ENCODE measurements around the gene FAM131B.
A peak's percentile ranks its signal among the peaks of the same experiment; 100 is the strongest.

DNA sequence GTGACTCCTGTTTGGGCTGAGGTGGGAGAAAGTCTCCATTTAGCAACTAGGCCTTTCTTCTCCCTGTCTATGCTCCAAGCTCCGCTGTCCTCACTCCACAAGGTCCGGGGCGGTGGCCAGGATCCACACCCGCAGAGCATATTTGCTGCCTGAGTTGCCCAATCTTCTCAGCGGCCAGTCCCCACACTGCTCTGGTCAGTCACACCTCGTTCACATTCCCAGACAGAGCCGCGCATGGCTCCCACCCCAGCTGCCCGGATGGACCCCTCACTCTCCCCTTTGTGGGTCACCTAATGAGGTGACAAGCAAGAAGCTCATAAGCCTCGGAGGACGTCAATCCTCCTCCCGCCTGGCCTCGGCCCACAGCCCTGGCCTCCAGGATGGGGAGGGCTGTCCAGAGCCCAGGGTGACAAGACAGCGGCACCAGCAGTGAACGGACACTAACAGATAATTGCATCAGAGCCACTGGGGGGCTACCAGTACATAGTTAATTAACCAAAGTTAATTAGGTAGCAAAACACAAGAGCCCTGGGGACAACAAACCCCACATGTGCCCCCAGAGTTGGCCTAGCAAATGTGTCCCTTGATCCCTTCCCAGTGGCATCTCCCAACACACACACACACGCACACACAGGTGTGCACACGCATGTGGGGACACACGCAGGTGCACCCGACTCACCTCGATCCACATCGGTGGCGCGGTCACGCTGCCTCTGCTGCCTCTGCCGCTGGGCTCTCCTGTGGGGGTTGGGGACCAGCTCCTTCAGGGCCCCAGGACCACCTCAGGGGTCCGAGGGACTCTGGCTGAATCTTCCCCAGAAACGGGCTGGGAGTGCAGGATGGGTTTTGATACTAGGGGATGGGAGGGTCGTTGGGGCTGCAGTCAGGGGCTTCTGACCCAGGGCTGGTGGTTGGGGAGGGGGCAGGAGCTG lies 34.4 kb upstream of the FAM131B start:
- TF ChIP-seq GPN1 (CRISPR knock-in tag; IDR thresholded peaks at IDR 0.05; ENCODE audit: borderline replicate concordance) = no peak
- peak; percentile 68; the same call in 1 of the 2 replicates for TF ChIP-seq CEBPB (IDR thresholded peaks at IDR 0.05; ENCODE audit: borderline replicate concordance, low read depth, low read length)
- no peak for TF ChIP-seq SIX1 (CRISPR knock-in tag; IDR thresholded peaks at IDR 0.05; ENCODE audit: borderline replicate concordance)
- TF ChIP-seq MXD4 (CRISPR knock-in tag; IDR thresholded peaks at IDR 0.05) = no peak
- TF ChIP-seq SRSF1 (optimal IDR thresholded peaks at IDR 0.05; ENCODE audit: low read depth, low read length) = no peak

All from HepG2 (cell line).